ENCODE data around the gene PDZD4. TPM values are rescaled to one million over a fixed set of nuclear protein-coding genes. Genes with fewer than 3 reads are reported as not detected.

Gene PDZD4
- polyA plus RNA-seq, 1 donor (not counting 4 experiments of a cell fraction or from before 2014, with no cell fraction given) = 0.05 TPM

- H4K20me1 ChIP-seq (ENCODE audit: control insufficient read depth, extremely low read depth, insufficient read depth, low read length) = no peaks in the 10 kb centered on the region
- H2AFZ ChIP-seq (ENCODE audit: control insufficient read depth, low read length) = no peak overlapping the region
- H3K79me2 ChIP-seq (ENCODE audit: control insufficient read depth, insufficient read depth, low read length) = no peaks in the 10 kb centered on the region
- no peak for FAIRE-seq
- H3K9me1 ChIP-seq (ENCODE audit: control insufficient read depth, extremely low read depth, insufficient read depth, low read length) = no peaks in the 10 kb centered on the region
- dilution Hi-C loops (cut with MboI; ENCODE audit: extremely low pct_ligation_motif_present, low sequenced_read_pairs) = no loop called here
- H3K9ac ChIP-seq (ENCODE audit: control insufficient read depth, extremely low read depth, insufficient read depth, low read length) = no peak overlapping the region
- peaks cover 0 to 4% of the 10 kb centered on the region in 2 experiments for H3K36me3 ChIP-seq (ENCODE audit: control insufficient read depth in 2 of 2, extremely low read depth in 1 of 2, insufficient read depth in 2 of 2, low read length in 2 of 2)
- H3K4me2 ChIP-seq (ENCODE audit: control insufficient read depth, extremely low read depth, insufficient read depth, low read depth, low read length) = no peak overlapping the region
- H3K27ac ChIP-seq (ENCODE audit: control insufficient read depth, insufficient read depth, low read length) = no peak overlapping the region
- peaks cover 4% of the 10 kb centered on the region for H3K9me3 ChIP-seq (ENCODE audit: control insufficient read depth, low read depth, low read length)
- no peaks in the 10 kb centered on the region for H3K27me3 ChIP-seq (ENCODE audit: control insufficient read depth, extremely low read depth, insufficient read depth, low read length)
- DNase-seq (ENCODE audit: low read depth, low spot score) = no peak
- TF ChIP-seq EZH2 (IDR thresholded peaks at IDR 0.05; ENCODE audit: low read length) (no peak), CTCF (optimal IDR thresholded peaks at IDR 0.05 in 1 of 3, IDR thresholded peaks at IDR 0.05 in 1 of 3, conservative IDR thresholded peaks at IDR 0.05 in 1 of 3; ENCODE audit: extremely low read depth in 1 of 3, insufficient read depth in 2 of 3, low read length in 3 of 3) (no peak)
- H3K4me1 ChIP-seq (ENCODE audit: control insufficient read depth, extremely low read depth, insufficient read depth, low read length) = peaks cover 4% of the 10 kb centered on the region
- H3K4me3 ChIP-seq (ENCODE audit: control insufficient read depth in 2 of 3, extremely low read depth in 1 of 3, insufficient read depth in 2 of 3, low read depth in 1 of 3, low read length in 3 of 3) = no peak overlapping the region
These were observed 60.3 kb downstream of the PDZD4 start for GRCh38 chrX:153769865-153770600.

GRCh38 chrX:153769158-153769864 is 61.0 kb downstream of the PDZD4 start:
- no peak for TF ChIP-seq CTCF (optimal IDR thresholded peaks at IDR 0.05 in 1 of 3, IDR thresholded peaks at IDR 0.05 in 1 of 3, conservative IDR thresholded peaks at IDR 0.05 in 1 of 3; ENCODE audit: extremely low read depth in 1 of 3, insufficient read depth in 2 of 3, low read length in 3 of 3)
- TF ChIP-seq EZH2 (IDR thresholded peaks at IDR 0.05; ENCODE audit: low read length) = no peak
- peaks cover 0 to 2% of the 10 kb centered on the region in 2 experiments for H3K36me3 ChIP-seq (ENCODE audit: control insufficient read depth in 2 of 2, extremely low read depth in 1 of 2, insufficient read depth in 2 of 2, low read length in 2 of 2)
- H3K27ac ChIP-seq (ENCODE audit: control insufficient read depth, insufficient read depth, low read length) = no peak overlapping the region
- no peak overlapping the region for H3K9ac ChIP-seq (ENCODE audit: control insufficient read depth, extremely low read depth, insufficient read depth, low read length)
- no peaks in the 10 kb centered on the region for H3K9me1 ChIP-seq (ENCODE audit: control insufficient read depth, extremely low read depth, insufficient read depth, low read length)
- no peaks in the 10 kb centered on the region for H3K27me3 ChIP-seq (ENCODE audit: control insufficient read depth, extremely low read depth, insufficient read depth, low read length)
- no peaks in the 10 kb centered on the region for H4K20me1 ChIP-seq (ENCODE audit: control insufficient read depth, extremely low read depth, insufficient read depth, low read length)
- DNase-seq (ENCODE audit: low read depth, low spot score) = no peak
- no peak overlapping the region for H2AFZ ChIP-seq (ENCODE audit: control insufficient read depth, low read length)
- dilution Hi-C loops (cut with MboI; ENCODE audit: extremely low pct_ligation_motif_present, low sequenced_read_pairs) = no loop called here
- H3K4me2 ChIP-seq (ENCODE audit: control insufficient read depth, extremely low read depth, insufficient read depth, low read depth, low read length) = no peak overlapping the region
- FAIRE-seq = no peak
- H3K4me1 ChIP-seq (ENCODE audit: control insufficient read depth, extremely low read depth, insufficient read depth, low read length) = peaks cover 11% of the 10 kb centered on the region
- H3K79me2 ChIP-seq (ENCODE audit: control insufficient read depth, insufficient read depth, low read length) = peaks cover 2% of the 10 kb centered on the region
- peaks cover 4% of the 10 kb centered on the region for H3K9me3 ChIP-seq (ENCODE audit: control insufficient read depth, low read depth, low read length)
- H3K4me3 ChIP-seq (ENCODE audit: control insufficient read depth in 2 of 3, extremely low read depth in 1 of 3, insufficient read depth in 2 of 3, low read depth in 1 of 3, low read length in 3 of 3) = no peak overlapping the region

Data from keratinocyte (primary cell).